Kidney epithelial cell (primary cell): ENCODE results near the gene NUDT9. TPM values are rescaled to one million over a fixed set of nuclear protein-coding genes. Genes with fewer than 3 reads are reported as not detected.
"Not testable (repeated sequence)": the region's sequence is repeated elsewhere in the genome, so short reads cannot be mapped to it uniquely, and the experiment has no call there.

Experiments used
- DNase-seq: peaks from one replicate; pipeline ENCODE4 v3.0.0-alpha.2; 2010; ENCODE audit warnings: low read depth
- H3K27me3 ChIP-seq: 2 replicates; pipeline ENCODE4 v1.6.0; 2011; ENCODE audit warnings: low read length; ENCODE audit not compliant: control insufficient read depth, insufficient read depth
- H3K36me3 ChIP-seq: 2 replicates; pipeline ENCODE4 v1.5.1; 2011; ENCODE audit warnings: low read length; ENCODE audit not compliant: control insufficient read depth, insufficient read depth
- H3K4me3 ChIP-seq: 2 replicates; pipeline ENCODE4 v1.5.1; 2011; ENCODE audit warnings: low read depth, mild to moderate bottlenecking, control low read depth, low read length
- CTCF ChIP-seq: IDR thresholded peaks from 2 replicates; pipeline ENCODE4 v1.5.1; 2011; ENCODE audit warnings: mild to moderate bottlenecking, moderate library complexity, low read length, control low read depth, inconsistent platforms; ENCODE audit not compliant: insufficient read depth, poor library complexity, severe bottlenecking
- total RNA-seq: library from RNA; depleted of rRNA; stranded (reverse); fragments of >200 nt; gene quantifications from 2 replicates; pipeline ENCODE4 v1.2.3, GENCODE V29; 2015

The NUDT9 gene
- total RNA-seq, 1 donor from 2014 or later = 22.3 TPM

GRCh38 chr4:87387237-87387636, 35.1 kb upstream of the NUDT9 start:
- TF ChIP-seq CTCF = no peak
- DNase-seq = no peak
- H3K27me3 ChIP-seq = no peaks in the 10 kb centered on the region
- H3K36me3 ChIP-seq = no peaks in the 10 kb centered on the region
- H3K4me3 ChIP-seq = no peak overlapping the region

GRCh38 chr4:87388901-87389300, 33.5 kb upstream of the NUDT9 start:
- no peak for DNase-seq
- no peak for TF ChIP-seq CTCF
- Histone ChIP-seq H3K4me3 (no peak overlapping the region), H3K27me3 (no peaks in the 10 kb centered on the region), H3K36me3 (no peaks in the 10 kb centered on the region)

- peak overlapping the region; percentile 58 for H3K4me3 ChIP-seq
- not testable (repeated sequence) for H3K27me3 ChIP-seq, DNase-seq, H3K36me3 ChIP-seq
These were observed 32.3 kb upstream of the NUDT9 start for GRCh38 chr4:87390055-87390454.

- DNase-seq = no peak
- peak overlapping the region; percentile 58 for H3K4me3 ChIP-seq
These were observed 31.9 kb upstream of the NUDT9 start for GRCh38 chr4:87390551-87390890.

GRCh38 chr4:87390891-87391575, 31.3 kb upstream of the NUDT9 start, which contains the start of gene HSD17B11:
TSS of gene HSD17B11 (minus strand) at chr4:87391188. CDS start at chr4:87391070, 118 bp downstream.
- Histone ChIP-seq H3K27me3 (no peaks in the 10 kb centered on the region), H3K36me3 (no peaks in the 10 kb centered on the region), H3K4me3 (peak within 1 kb of the TSS; percentile 58)
- DNase-seq = peak; percentile 86
- TF ChIP-seq CTCF = peak; percentile 16

More at GRCh38 chr4:87390551-87390890, 31.9 kb upstream of the NUDT9 start:
- Histone ChIP-seq H3K27me3 (no peaks in the 10 kb centered on the region), H3K36me3 (no peaks in the 10 kb centered on the region)
- no peak for TF ChIP-seq CTCF

- Histone ChIP-seq H3K36me3 (no peaks in the 10 kb centered on the region), H3K4me3 (peak overlapping the region; percentile 58), H3K27me3 (no peaks in the 10 kb centered on the region)
- TF ChIP-seq CTCF = no peak
- no peak for DNase-seq
These were observed 30.8 kb upstream of the NUDT9 start for GRCh38 chr4:87391576-87392054.
